NB4 (cell line): ENCODE data around the gene CACNA1B.

Source experiments
- DNase-seq: peaks from one replicate; pipeline ENCODE4 v3.0.0; 2010; ENCODE audit warnings: low read depth
- H3K4me3 ChIP-seq: one replicate; pipeline ENCODE4 v1.5.1; 2011; ENCODE audit warnings: mild to moderate bottlenecking, low read depth, low read length, moderate library complexity
- MYC ChIP-seq: IDR thresholded peaks from 2 replicates; pipeline ENCODE4 v1.6.1; 2011; ENCODE audit warnings: low read depth, low read length
- POLR2A ChIP-seq: IDR thresholded peaks from 2 replicates; pipeline ENCODE4 v1.6.1; 2011; ENCODE audit warnings: mild to moderate bottlenecking; ENCODE audit not compliant: insufficient read length; ENCODE audit errors: extremely low read depth
- TF ChIP-seq, protein P1 (sequence below): IDR thresholded peaks from 2 replicates; pipeline ENCODE4 v1.6.1; 2011; ENCODE audit warnings: low read depth, low read length
- TF ChIP-seq, protein P2 (sequence below): IDR thresholded peaks from one replicate; pipeline ENCODE4 v1.5.1; 2012; ENCODE audit warnings: low read depth, low read length

The CACNA1B gene

DNA sequence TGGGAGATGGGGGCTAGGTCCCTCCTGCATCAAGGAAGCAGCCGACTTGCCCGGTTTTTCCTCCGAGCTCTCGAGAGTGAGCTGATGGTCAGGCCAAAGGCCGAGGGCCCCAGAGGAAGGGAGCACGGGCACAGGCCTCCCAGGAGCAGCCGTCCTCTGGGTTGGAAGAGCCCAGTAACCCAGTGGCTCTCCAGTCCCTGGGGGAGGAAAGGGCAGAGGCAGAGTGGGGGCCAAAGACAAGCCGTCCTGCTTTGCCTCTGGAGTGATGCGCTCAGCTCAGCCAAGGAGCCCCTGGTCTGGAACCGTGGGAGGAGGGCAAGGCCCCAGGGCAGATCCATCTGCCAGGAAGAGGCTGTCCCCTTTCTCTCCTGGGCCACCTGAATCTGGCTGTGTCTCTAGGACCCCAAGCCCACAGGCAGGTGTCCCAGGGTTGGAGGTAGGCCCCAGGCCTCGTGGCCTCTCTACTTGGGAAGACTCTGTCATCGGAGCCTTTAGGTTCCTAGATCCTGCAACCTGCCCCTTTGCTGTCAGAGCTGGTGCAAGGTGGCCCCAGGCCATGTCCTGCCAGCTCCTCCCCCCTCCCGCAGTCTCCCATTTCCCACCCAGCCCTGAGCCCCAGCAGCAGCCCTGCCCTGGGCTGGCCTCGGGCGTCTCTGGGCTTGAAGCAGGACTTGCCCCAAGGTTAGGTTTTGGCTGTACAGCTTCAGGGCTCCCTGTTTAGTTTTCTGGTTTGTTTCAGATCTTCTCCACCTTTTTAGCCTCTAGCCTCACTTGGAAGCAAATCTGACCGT is 224.1 kb downstream of the CACNA1B start:
- DNase-seq, result no peak
- TF ChIP-seq POLR2A (no peak), MYC (no peak)
- TF ChIP-seq, protein P1, sequence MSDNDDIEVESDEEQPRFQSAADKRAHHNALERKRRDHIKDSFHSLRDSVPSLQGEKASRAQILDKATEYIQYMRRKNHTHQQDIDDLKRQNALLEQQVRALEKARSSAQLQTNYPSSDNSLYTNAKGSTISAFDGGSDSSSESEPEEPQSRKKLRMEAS, result no peak
- TF ChIP-seq, protein P2, sequence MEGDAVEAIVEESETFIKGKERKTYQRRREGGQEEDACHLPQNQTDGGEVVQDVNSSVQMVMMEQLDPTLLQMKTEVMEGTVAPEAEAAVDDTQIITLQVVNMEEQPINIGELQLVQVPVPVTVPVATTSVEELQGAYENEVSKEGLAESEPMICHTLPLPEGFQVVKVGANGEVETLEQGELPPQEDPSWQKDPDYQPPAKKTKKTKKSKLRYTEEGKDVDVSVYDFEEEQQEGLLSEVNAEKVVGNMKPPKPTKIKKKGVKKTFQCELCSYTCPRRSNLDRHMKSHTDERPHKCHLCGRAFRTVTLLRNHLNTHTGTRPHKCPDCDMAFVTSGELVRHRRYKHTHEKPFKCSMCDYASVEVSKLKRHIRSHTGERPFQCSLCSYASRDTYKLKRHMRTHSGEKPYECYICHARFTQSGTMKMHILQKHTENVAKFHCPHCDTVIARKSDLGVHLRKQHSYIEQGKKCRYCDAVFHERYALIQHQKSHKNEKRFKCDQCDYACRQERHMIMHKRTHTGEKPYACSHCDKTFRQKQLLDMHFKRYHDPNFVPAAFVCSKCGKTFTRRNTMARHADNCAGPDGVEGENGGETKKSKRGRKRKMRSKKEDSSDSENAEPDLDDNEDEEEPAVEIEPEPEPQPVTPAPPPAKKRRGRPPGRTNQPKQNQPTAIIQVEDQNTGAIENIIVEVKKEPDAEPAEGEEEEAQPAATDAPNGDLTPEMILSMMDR, result no peak
- H3K4me3 ChIP-seq, result no peak overlapping the region

DNA sequence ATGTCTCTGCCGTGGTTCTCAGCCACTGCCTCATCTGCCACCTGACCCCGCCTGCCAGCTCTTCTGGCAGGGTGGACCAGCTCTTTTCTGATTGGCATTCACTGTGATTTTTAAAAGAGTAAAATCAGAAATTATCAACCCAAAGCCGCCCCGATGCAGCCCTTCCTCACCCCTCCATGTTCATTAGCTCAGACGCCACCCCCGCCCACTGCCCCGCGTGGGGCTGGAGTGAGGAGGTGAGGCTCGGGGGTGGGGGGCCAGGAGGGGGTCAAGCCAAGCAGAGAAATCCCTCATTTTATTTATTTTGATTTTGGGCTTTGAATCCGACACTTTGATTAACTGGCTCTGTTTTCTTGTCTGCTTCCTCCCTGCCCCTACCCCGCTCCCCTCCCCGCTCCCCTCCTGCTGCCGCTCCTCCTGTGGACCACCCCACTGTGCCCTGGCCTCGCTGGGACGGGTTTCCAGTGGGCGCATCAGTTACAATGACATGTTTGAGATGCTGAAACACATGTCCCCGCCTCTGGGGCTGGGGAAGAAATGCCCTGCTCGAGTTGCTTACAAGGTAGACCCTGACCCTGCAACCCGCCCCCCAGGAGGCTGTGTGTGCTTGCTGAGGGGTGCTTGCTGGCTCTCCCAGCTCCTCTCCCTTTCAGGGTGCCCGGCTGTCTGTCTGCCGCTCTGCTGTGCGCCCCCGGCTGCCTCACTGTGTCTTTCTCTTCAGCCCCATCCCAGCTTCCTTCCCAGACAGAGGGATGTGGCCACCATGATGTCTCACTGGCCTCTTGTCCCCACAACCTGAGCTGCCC is 224.9 kb downstream of the CACNA1B start:
- no peak for DNase-seq
- TF ChIP-seq MYC (no peak), POLR2A (no peak)
- TF ChIP-seq, protein P2, result no peak
- TF ChIP-seq, protein P1, result no peak
- H3K4me3 ChIP-seq, result no peak overlapping the region

DNA sequence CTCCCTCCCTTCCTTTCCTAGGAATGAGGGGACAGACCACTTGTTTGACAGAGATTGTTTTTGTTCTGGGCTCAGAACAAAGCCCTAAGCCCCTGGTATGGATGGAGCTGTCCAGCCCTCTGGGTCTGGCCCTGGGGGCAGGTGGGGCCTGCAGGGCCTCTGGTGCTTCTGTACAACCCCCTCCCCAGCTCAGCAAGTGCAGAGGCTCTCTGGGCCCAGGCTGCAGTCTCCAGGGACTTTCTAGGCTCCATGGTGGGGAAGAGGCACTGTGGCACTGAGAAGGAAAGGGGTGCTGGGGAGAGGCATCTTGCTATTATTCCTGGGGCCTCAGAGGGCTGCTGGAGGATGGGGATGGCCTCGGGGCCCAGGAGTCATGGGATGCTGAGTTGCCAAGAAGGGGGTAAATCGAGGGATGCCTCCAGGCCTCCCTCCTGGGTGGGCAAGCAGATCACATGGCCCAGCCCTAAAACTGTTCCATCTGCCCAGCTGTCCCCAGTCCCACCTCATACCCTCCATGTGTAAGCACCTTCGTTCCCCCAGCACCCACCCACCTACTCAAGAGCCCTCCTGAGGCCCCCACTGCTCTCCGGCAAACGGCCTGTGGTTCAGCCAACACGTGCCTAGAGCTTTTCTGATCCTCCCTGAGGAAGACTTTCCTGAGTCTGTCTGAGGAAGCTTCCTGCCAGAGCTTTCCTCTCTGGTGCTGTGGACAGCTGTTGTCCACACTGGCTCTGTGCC is 225.7 kb downstream of the CACNA1B start:
- DNase-seq, result no peak
- H3K4me3 ChIP-seq, result no peak overlapping the region
- TF ChIP-seq, protein P2, result no peak
- TF ChIP-seq, protein P1, result no peak
- TF ChIP-seq POLR2A, result no peak
- no peak for TF ChIP-seq MYC

DNA sequence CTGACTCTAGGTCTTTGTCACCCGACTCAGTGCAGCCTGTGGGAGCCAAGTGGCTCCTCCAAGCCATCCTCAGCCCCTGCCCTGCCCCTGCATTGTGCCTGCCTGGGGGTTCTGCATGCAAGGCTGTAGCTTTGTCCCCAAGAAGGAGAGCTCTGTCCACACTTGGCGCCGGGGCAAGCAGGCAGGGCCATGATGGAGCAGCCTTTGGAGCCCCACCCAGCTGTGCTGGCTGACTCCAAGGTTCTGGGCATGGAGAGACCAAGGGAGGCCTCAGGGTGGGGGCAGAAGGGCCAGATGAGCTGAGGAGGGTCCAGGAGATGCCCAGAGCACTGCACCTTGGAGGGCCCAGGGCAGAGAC is 226.2 kb downstream of the CACNA1B start:
- no peak for DNase-seq
- H3K4me3 ChIP-seq, result no peak overlapping the region
- no peak for TF ChIP-seq MYC
- TF ChIP-seq, protein P2, result no peak
- TF ChIP-seq, protein P1, result no peak
- TF ChIP-seq POLR2A, result no peak

DNA sequence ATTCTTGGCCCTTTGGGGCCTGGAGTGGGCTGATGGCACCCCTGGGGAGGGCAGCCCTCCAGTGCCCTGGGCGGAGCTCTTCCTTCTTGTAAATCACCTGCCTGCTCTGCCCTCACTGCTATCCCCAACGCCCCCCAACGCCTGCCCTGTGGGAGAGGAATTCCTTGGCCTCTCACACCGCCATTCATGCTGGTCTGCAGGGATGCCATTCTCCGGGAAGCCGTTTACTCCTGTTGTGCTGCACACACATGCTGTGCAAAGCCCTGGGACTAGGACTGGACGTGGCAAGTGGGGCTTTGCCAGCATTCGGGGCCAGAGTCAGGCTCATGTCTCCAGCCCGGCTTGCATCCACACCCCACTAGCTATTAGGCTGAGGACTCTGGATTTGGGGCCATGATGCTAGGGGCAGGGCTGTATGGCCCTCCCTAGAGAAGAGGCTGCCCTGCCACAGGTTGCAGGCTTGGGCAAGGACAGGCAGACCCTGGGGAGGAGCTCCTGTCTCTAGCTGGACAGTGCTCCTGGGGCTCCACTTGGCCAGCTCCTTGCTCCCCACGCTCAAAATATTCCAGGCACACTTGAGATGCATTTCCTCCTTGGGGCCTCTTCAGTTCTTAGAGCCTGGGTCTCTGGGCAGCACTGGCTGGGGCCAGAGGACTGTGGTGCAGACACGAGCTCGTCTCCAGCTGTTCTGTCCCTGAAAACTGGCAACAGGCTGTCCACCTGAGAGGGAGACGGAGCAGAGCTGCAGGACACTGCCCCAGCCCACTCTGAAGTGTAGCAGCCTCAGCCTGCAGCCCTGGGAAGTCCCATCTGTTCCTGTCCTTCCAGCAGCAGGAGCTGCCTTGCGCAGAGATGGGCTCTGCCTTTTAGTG is 226.9 kb downstream of the CACNA1B start:
- no peak overlapping the region for H3K4me3 ChIP-seq
- DNase-seq, result no peak
- TF ChIP-seq, protein P1, result no peak
- TF ChIP-seq, protein P2, result no peak
- TF ChIP-seq POLR2A, result no peak
- TF ChIP-seq MYC, result no peak
